Measurements from ENCODE around the gene HSF5. TPM values are rescaled to one million over a fixed set of nuclear protein-coding genes. Genes with fewer than 3 reads are reported as not detected.
A peak's percentile ranks its signal among the peaks of the same experiment; 100 is the strongest.

Gene HSF5
- total RNA-seq, 1 donor from 2014 or later = not detected

DNA sequence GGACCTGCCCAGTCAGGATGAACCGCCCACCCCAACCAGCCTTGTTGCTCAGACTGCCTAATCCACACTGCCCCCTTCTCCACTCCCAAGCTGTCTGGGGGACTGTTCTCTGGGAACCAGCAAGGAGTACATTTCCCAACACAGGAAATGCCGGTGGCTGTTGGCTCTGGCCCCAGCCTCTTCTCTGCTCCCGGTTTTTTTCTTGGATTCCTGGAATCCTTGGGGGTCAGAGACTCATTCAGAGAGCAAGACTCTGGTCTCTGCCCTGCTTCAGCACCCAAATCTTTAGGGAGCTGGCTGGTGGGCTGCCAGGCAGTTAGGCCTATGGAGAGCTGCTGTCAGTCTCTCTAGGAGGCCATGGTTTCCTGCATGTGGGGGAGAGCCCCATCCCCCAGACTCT lies 37.0 kb upstream of the HSF5 start:
- peaks cover 11% of the 10 kb centered on the region for H3K27me3 Mint-ChIP-seq (ENCODE audit: insufficient read depth, low read depth)
- Histone ChIP-seq H2AFZ (replicated peaks) (no peak overlapping the region), H3K9ac (no peak overlapping the region)

DNA sequence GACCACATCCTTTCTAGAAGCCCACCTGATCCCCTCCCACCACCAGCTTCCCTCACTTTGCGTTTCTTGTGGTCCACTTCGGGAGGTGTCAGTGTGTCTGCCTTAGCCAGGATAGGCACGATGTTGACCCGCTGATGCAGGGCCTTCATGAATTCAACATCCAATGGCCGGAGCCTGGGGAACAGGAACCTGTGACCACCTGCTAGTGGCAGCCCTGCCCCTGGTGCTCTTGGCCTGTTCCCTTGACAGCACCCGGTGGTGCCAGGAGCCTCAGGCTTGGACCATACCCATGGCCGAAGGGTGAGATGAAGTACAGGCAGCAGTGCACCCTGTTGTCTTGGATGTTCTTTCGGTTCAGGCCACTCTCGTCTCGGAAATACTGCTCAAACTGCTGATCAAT lies 33.5 kb upstream of the HSF5 start:
- Mint-ChIP-seq H3K4me1 (peaks cover 12% of the 10 kb centered on the region), H3K27ac (no peak overlapping the region), H3K36me3 (no peaks in the 10 kb centered on the region), H3K27me3 (ENCODE audit: insufficient read depth, low read depth) (peaks cover 8% of the 10 kb centered on the region), H3K4me3 (no peak overlapping the region), H3K9me3 (no peaks in the 10 kb centered on the region)
- Histone ChIP-seq H3K27me3 (no peaks in the 10 kb centered on the region), H3K36me3 (no peaks in the 10 kb centered on the region), H3K4me3 (no peak overlapping the region), H3F3A (ENCODE audit: low read depth) (peaks cover 19% of the 10 kb centered on the region), H3K9me3 (ENCODE audit: low read depth) (no peaks in the 10 kb centered on the region), H3K4me1 (peaks cover 4% of the 10 kb centered on the region), H2AFZ (replicated peaks) (no peak overlapping the region), H4K20me1 (ENCODE audit: low read depth) (no peaks in the 10 kb centered on the region), H3K27ac (no peak overlapping the region), H3K79me2 (ENCODE audit: low read depth) (peaks cover 7% of the 10 kb centered on the region), H3K9ac (no peak overlapping the region), H3K4me2 (no peak overlapping the region)
- no peak for TF ChIP-seq EZH2phosphoT487 (IDR thresholded peaks at IDR 0.05)
- TF ChIP-seq, protein P1, sequence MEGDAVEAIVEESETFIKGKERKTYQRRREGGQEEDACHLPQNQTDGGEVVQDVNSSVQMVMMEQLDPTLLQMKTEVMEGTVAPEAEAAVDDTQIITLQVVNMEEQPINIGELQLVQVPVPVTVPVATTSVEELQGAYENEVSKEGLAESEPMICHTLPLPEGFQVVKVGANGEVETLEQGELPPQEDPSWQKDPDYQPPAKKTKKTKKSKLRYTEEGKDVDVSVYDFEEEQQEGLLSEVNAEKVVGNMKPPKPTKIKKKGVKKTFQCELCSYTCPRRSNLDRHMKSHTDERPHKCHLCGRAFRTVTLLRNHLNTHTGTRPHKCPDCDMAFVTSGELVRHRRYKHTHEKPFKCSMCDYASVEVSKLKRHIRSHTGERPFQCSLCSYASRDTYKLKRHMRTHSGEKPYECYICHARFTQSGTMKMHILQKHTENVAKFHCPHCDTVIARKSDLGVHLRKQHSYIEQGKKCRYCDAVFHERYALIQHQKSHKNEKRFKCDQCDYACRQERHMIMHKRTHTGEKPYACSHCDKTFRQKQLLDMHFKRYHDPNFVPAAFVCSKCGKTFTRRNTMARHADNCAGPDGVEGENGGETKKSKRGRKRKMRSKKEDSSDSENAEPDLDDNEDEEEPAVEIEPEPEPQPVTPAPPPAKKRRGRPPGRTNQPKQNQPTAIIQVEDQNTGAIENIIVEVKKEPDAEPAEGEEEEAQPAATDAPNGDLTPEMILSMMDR (IDR thresholded peaks at IDR 0.05) = no peak
- no peak for DNase-seq (ENCODE audit: low spot score)

More for the DNA sequence above, 37.0 kb upstream of the HSF5 start:
- H3K9me3 Mint-ChIP-seq = no peaks in the 10 kb centered on the region
- no peak for DNase-seq (ENCODE audit: low spot score)
- H3K4me3 Mint-ChIP-seq = no peak overlapping the region
- Histone ChIP-seq H3F3A (ENCODE audit: low read depth) (peaks cover under 1% of the 10 kb centered on the region), H3K27ac (no peak overlapping the region), H3K9me3 (ENCODE audit: low read depth) (no peaks in the 10 kb centered on the region), H3K4me1 (peaks cover 8% of the 10 kb centered on the region), H4K20me1 (ENCODE audit: low read depth) (no peaks in the 10 kb centered on the region), H3K36me3 (no peaks in the 10 kb centered on the region), H3K4me2 (no peak overlapping the region), H3K4me3 (no peak overlapping the region), H3K79me2 (ENCODE audit: low read depth) (no peaks in the 10 kb centered on the region), H3K27me3 (no peaks in the 10 kb centered on the region)
- no peak for TF ChIP-seq EZH2phosphoT487 (IDR thresholded peaks at IDR 0.05)
- TF ChIP-seq, protein P1 (IDR thresholded peaks at IDR 0.05) = no peak
- no peak for TF ChIP-seq EZH2 (IDR thresholded peaks at IDR 0.05)
- peaks cover 8% of the 10 kb centered on the region for H3K4me1 Mint-ChIP-seq
- H3K27ac Mint-ChIP-seq = no peak overlapping the region
- no peaks in the 10 kb centered on the region for H3K36me3 Mint-ChIP-seq

DNA sequence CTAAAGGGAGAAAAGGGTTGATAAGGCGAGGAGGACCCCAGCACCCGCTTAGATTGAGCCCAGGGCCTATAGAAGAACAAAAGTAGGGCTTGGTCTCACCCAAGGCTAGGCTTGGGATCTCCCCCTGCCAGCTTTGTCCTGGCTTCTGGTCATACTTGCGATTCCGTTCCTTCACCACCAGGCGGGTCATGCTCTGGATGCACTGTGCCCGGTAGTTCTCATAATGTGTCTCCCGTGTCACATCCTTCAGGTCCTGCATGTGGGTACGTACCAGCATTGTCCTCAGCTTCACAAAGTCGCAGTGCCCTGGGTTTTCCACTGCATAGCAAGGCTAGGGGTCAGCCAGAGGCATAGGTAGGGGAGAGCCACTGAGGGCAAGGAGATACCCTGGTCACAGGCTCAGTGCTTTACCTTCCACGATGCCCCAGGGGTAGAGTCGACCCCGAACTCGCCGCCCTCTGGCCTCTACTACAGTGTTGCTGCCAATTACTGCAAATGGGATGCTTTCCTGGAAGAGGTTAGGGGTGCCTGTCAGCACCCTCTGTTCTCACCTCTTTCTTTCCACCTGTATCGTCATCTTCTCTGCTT lies 32.7 kb upstream of the HSF5 start:
- Histone ChIP-seq H3K4me2 (no peak overlapping the region), H2AFZ (replicated peaks) (peak overlapping the region; percentile 71), H3K9ac (no peak overlapping the region), H4K20me1 (ENCODE audit: low read depth) (no peaks in the 10 kb centered on the region), H3K27ac (no peak overlapping the region), H3K36me3 (no peaks in the 10 kb centered on the region), H3K27me3 (no peaks in the 10 kb centered on the region), H3K4me1 (peaks cover 4% of the 10 kb centered on the region), H3K4me3 (no peak overlapping the region), H3F3A (ENCODE audit: low read depth) (peaks cover 19% of the 10 kb centered on the region), H3K79me2 (ENCODE audit: low read depth) (peaks cover 13% of the 10 kb centered on the region), H3K9me3 (ENCODE audit: low read depth) (no peaks in the 10 kb centered on the region)
- H3K4me1 Mint-ChIP-seq = peaks cover 20% of the 10 kb centered on the region
- peaks cover 8% of the 10 kb centered on the region for H3K27me3 Mint-ChIP-seq (ENCODE audit: insufficient read depth, low read depth)
- H3K36me3 Mint-ChIP-seq = no peaks in the 10 kb centered on the region
- no peak overlapping the region for H3K27ac Mint-ChIP-seq
- TF ChIP-seq EZH2phosphoT487 (IDR thresholded peaks at IDR 0.05) (no peak), EZH2 (IDR thresholded peaks at IDR 0.05) (no peak)
- TF ChIP-seq, protein P1 (IDR thresholded peaks at IDR 0.05) = peak; percentile 60
- H3K9me3 Mint-ChIP-seq = no peaks in the 10 kb centered on the region
- peak; percentile 72 for DNase-seq (ENCODE audit: low spot score)
- no peak overlapping the region for H3K4me3 Mint-ChIP-seq

Measured in neural progenitor cell (in vitro differentiated cells).